LoVo (cell line): ENCODE measurements around the gene P2RY6.
A peak's percentile ranks its signal among the peaks of the same experiment; 100 is the strongest.

Source experiments
- DNase-seq: peaks from one replicate; pipeline ENCODE4 v3.0.0-alpha.2; 2016; ENCODE audit warnings: low spot score

The P2RY6 gene

DNA sequence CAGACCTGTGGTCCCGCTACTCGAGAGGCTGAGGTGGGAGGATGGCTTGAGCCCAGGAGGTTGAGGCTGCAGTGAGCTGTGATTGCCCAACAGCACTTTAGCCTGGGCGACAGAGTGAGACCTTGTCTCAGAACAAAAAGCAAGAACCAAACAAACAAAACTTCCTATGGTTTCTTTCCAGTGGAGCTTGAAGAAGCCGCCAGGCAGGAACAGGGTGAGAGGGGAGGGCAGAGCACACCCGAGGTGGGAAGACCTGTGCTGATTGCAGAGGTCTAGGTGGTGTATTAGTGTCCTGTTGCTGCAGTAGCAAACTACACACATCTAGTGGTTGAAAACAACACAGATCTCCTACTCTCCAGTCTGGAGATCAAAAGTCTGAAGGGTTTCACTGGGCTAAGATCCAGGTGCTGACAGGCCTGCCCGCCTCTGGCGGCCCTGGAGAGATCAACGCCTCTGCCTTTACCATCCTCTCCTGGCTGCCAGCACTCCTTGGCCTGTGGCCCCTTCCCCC lies 46.4 kb downstream of the P2RY6 start:
- DNase-seq, result no peak

DNA sequence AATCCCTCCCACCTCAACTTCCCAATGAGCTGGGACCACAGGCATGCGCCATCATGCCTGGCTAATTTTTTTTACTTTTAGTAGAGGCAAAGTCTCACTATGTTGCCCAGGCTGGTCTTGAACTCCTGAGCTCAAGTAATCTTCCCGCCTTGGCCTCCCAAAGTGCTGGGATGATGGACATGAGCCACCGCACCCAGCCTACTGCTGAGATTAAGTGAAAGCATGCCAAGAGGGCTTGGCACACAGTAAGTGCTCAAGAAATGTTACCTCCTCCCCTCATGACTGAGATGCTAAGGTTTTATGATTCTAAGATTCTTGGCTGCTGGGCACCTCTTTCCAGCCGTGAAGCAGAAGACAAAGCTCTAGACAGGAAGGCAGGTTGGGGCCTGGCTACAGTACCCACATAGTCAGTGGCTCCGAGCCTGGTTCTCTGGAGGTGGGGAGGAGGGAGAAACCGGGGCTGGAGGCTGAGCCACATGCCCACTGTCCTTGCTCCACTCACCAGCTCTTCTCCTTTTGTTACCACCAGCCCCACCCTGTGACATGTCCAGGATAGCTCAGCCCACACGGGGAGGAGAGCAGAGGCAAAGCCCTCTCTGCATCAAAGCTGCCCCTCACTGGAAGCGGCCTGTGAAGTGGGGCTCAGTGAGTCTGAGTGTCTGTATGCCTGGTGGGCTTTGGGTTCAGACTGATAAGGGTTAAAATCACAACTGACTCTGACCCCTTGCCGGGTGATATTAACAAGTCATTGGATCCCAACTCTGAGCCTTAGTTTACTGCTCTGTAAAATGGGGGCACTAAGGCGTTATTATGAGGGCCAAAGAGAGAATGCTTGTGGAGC lies 48.8 kb downstream of the P2RY6 start:
- no peak for DNase-seq

DNA sequence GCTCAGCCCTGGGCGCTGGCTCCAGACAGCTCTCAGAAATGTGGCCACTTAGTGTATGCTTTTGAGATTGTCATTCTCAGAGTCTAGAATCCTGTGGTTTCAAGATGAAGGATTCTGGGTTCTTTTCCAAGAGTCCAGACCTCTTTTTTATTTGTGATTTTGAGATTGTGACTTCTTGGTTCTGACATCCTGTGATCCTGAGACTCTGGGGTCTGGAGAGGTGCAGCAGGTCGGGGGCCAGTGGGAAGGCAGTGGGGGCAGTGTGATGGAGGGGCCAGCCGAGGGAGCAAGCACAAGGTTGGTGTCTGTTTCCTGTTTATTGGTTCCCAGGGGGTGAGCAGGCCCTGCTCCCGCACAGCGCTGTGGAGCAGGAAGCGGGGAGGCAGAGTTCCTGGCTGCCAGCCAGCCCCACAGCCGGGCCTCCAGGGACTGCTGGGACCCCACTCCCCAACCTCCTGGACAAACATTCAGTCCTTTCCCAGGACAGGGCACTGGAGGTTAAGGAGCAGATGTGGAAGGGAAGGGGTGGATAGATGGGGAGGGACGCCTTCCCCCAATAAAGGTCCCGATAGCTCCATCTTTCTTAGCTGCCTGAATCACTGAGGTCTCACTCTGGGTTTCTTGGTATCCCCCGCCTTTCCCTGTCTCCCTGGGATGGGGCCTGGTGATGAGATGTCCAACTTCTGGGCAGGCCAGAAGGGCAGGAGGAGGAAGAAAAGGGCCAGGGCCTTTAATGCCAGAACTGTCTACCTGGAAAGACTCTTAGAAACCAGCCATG lies 49.7 kb downstream of the P2RY6 start:
- no peak for DNase-seq

DNA sequence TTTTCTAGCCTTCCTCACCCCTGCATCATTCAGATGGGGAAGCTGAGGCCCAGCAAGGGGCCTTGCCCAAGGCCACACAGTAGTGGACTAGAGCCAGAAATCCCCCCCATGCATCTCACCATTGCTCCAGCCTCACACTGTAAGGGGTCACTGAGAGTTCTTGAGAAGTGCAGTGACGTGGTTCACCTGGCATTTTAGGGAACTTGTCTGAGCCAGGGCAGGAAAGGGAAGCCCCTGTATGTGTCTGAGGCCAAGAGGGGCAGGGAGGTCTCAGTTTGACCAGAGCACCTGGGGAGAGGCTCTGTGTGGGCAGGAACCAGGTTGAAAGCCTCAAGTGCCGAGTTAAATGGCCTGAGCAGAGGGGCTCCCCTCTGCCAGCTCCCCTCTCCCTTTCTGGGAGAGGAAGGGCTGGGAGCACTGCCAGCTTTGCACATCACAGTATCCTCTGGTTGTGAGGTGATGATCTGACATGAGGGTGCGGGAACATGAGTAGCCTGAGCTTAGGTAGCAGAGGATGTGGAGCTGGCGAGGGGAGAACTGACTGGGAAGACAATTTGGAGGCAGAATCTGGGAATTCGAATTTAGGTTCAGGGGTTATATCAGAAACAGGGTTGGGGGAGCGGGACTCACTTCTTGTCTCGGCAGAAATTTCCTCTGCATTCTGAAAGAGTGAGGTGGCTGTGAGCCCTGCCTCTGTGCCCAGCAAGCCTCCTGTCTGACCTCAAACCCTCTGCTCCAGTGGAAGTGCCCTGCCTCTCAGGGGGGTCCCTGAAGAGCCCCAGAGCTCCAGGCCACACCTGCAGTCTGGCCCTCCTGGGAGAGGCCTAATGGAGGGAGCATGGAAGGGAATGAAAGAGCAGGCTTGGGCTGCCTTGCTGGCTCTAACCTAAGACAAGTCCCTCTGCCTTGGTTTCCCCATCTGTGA lies 50.5 kb downstream of the P2RY6 start:
- no peak for DNase-seq

DNA sequence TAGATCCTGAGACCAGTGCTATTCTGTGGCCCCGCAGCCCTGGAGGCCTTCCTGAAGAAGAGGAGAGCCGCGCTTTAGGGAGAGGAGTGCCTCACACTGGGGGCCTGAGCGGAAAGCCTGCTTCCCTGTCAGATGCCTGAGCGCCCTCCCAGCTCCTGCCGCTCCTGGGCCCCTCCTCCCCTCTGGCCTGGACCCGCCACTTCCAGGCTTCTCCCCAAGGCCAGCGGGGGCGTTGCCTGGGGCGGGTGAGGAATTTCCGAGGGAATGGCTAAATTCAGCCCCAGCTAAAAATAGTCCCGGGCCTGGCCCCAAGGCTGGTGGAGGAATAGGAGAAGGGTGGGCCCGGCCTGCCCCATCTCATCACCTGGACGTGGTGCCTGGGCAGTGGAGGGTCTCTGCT lies 51.3 kb downstream of the P2RY6 start:
- no peak for DNase-seq

DNA sequence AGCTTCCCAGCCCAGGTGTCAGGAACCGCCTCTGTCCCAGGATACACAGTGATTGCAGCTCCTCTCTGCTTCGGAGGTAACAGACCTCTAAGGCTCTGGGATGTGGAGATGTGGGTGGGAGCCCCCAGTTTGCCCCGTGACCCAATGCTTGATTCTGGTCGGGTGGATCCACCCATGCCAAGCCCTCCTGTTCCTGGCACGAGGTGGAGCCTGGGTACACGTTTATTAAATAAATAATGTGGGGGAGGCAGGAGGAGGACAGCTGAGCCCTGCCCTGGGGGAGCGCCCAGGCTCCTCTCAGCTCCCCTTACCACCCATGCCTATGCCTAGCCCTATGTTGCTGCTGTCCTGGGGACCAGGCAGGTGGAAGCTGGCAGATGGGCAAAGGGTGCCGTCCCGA lies 52.0 kb downstream of the P2RY6 start:
- no peak for DNase-seq

DNA sequence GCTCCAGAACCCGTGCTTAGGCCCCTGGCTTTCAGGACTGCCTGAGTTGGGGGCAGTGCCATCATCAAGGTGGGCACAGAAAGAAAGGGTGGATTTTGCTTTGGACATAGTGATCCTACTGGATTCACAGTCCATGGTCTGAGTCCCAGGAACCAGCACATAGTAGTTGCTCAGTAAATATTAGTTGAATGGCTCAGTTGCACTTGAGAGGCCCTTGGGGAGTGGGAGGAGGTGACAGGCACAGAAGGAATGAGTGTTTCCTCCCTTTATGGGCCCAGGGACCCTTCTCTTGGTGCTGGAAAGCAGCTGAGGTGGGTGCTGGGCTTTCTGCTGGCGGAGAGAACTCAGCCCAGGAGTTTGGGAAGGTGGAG lies 52.5 kb downstream of the P2RY6 start:
- no peak for DNase-seq

DNA sequence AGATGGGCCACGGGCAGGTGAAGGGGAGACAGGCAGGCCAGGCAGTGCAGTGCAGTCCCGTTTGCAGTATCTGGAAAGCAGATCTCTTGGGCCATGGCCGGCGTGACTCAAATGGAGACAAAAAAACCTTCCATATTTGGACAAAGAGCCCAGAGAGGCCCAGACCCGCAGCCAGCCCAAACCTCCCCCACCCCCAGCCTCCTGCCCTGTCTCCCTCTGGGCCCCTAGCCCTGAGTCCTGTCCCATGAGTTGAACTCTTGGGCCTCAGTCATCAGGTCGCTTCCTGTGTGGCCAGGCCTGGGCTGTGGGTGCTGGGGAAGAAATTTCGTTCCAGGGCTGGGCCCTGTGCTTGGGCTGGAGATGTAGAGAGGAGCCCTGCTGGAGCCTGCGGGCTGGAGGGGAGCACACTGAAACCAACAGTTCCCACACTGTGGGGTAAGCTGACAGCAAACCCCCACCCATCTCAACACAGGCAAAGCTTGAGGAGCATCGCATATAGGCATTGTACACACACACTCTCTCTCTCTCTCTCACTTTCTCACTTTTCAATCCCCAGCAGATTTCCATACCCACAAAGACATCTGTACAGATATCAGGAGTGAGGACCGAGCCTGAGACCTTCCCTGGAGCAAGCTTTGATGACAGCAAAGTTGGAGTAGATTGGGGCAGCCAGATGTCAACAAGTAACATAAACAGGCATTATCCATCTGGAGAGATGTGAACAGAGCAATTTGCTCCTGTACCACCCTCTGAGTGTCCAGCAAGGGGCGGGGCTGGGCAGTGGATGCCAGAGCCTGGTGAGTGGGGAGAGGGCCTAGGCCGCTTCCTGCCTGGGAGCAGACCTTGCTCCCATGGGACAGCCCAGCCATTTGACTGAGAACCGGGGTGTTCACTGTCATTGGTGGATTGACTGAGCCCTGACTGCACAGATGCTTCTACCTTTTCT lies 53.2 kb downstream of the P2RY6 start:
- no peak for DNase-seq

DNA sequence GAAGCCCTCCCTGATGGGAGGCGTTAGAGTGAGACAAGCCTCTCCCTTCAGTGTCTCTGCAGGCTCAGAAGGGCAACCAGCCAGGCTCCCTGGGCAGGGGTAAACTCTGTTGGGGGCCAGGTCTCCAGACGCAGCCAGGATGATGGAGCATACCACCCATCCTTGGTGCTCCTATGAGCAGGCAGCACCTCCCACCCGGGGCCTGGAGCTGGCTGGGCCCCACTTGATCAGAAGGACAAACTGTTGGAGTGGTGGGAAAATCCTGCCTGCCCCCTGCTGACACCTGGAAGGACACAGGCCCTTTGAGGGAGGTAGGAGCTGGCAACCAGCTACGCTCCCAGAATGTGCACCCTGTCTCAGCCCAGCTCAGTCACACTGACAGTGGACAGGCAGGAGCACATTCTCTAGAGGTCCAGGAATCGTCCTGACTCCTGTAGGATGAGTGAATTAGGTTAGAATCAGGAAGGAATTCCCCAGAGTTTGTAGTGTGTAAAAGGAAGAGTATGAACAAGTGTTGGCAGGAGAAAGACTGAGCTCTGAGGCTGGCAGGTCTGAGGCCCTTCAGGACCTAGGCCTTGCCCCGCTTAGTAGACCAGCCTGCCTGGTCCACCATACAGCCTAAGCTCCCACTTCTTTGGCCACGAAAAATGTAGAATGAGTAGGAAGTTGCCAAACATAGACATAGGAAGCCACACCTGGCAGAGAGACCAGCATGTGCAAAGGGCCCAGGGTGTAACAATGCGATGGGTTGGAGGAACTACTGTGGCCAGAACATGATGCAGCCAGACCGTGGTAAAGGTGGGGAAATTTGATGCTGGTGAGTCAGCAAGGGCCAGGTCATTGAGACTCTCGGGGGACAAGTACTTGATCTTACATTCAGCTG lies 55.0 kb downstream of the P2RY6 start:
- no peak for DNase-seq

DNA sequence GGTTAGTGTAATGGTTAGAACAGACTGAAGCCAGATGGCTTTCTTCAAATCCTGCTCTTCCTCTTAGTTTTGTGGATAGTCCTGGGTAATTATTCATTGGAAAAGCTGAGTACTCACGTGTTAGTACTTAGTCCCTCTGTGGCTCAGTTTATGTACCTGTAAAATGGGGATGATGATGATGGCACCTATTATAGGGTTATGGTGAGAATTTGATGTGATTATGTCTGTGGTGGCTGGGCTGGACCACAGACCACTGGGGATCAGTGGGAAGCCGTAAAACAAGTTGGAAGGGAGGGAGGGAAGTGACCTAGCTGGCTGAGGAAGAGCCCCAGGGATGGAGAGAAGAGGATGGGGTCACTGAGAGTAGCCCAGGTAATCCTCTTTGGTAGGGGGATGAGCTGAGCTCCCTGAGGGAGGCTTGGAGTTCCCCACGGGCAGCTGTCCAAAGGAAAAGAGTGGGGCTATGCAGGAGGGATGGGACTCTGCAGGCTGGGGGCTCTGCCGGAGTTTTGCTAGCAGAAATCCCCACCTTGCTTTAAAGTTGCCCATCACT lies 55.8 kb downstream of the P2RY6 start:
- no peak for DNase-seq

DNA sequence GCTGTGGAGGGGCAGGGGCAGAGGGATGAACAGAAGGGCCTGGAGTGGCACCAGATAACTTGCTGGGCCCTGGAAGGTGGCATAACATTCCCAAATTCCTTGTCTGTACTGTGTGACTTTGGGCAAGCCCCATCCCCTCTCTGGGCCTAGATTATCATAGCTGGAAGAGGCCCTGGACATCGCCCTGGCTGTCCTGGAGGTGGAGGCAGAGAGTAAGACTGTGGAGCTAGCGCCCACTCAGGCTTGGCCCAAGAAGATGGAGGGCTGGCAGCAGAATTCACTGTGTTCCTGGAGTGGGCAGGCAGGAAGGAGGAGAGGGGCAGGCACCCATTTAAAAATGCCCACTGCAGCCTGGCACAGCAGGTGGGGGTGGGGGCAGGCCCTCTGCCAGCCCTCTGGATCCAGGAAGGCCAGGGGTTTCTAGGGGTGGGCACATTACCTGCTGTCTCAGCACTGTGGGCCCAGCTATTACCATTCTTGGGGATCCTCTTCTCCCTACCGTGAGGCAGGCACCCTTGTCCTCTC lies 58.5 kb downstream of the P2RY6 start:
- DNase-seq, result no peak

DNA sequence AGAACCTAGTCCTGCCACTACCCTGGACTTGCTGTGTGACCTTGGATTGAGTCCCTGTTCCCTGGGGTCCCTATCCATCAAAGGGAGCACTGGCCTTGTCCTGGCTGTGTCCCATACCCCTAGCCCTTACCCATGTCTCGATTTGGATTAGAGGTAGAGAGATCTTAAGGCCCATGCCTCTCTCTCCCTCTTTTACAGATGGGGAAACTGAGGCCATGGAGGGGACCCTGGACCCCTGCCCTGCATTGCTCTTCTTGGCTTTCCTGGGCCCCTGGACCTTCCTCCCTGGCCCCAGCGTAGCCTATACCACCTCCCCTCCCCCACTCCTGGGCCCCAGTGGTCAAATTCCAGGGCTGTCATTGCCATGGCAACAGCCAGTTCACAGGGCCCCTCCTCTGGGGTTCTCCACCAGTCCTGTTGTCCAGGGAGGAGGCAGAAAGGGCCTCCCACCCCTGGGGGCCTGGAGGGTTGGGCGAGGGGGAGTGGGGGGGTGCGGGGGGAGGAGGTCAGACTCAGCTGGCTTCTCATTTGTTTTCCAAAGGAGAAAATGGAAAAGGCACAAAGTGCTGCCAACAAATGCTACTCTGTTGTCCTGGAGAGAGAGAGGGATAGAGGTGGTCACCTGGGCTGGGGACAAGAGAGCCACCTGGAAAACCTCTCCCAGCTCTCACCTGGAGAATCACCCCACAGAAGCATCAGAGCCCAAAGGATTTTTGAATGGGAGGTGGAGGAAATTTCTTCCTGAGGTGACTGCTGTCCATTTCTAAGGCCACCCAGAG lies 59.2 kb downstream of the P2RY6 start:
- DNase-seq, result no peak

DNA sequence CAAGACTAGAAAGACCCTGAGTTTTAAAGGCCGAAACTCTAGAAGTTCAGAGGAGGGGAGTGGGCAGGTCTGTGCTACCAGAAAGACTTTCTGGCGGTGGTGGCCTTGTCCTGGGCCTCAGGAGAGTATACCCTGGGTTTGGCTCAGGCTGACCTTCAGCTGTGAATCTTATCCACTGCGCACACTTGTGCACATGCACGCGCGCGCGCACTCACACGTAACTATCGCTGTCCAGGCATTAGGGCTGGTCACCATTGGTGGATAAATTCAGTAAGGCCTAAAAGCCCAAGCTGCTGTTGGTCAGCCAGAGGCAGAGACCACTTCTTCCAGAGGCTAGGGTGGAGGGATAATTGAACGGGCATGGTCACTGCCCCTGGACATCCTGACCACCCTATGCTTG lies 61.0 kb downstream of the P2RY6 start:
- no peak for DNase-seq

DNA sequence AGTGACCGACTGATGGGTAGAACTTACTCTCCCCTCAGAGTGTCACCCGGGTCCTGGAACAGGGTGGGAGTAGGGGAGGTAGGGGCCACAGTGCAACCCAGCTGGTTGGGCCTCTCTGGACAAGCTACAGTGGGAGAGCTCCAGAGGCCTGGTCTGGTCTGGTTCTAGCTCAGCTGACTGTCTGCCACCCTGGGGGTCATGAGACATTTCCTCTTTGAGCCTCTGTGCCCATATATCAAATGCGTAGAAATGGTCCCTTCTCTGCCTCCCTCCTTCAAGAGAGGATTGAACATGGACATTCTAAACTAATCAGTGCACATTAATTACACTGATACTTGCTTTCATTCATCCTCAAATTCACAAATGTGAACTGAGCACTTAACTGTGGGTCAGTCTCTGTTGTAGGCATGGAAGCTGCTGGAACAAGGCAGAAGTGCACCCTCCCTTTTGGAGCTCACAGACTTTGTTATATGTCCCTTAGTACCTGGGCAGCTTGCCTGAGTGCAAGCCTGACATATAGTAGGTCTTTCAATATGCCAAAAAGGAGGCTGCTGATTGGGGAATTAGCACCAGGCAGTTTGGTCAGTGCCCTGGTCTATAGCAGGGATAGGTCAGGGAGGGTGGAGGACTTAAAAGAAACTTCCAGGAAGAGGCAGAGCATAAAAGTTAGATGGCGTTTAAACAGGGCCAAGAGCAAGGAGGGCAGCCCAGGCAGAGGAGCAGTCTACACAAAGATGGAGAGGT lies 61.7 kb downstream of the P2RY6 start:
- DNase-seq, result no peak

DNA sequence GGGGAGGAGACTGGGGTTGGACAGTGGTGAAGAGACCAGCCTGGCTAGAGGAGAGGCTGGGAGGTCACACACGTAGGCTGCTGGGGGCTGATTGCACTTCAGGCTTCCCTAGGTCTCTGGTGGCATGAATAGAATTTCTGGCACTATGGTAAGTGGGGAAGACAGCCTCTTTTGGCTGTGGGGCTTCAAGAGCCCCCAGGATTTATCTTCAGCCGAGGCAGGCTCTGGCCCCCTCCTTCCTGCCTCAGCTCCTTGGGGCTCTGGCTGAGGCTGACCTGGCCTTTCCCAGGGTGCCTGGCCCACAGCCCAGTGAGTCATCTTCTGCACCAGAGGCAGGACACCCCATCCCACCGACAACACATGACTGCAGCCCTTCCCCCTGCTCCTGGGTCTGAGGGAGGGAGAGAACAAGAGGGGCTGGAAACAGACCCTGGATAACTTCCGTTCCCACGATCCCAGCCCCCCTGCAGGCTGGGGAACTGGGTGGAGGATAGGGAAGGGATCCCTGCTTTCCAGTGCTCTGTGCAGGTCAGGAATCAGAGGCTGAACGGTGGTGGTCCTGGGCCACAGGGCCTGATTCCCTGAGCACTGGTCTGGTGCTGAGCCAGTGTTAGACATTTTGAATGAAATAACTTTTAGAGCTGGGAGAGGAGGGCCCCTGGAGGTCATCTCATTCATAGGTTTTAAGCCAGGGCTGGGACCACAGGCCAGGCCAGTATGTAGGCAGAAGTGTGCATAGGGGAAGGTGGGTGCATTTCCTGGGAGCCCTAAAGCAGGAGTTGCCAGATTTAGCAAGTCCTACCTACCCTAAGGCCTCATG lies 62.5 kb downstream of the P2RY6 start:
- peak; percentile 29 for DNase-seq

DNA sequence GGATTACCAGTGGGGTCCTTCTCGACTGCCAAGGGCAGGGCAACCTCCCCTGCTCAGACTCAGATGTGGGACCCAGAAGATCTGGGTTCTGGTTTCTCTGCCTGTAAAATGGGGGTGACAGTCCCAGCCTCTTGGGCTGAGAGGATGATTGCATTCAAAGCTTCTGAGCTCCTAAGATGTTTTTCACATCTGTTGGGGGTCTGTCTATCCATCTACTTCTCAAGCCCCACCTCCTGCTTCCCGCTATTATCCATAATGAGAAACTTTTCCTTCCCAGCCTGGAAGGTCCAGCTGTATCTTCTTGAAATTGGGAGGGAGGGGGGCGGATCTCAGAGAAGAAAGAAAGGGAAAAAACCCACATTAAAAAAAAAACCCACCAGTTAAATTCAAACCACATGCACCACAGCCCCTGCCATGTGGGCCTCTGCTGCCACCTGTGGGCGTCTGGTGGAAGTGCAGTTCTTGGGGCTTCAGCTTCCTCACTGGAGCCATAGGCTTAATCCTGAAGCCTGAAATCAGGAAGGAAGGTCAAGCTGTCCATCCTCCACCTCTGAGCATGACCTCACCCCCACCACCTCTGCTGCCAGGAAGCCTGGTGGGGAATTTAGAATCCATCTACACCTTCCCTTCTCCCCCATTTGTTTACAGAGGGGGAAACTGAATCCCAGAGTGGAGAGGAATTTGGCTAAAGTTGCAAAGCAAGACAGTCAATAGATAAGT lies 63.2 kb downstream of the P2RY6 start:
- DNase-seq, result peak; percentile 62
